SK-N-MC (cell line): ENCODE data around the gene VARS2.
"Not testable (repeated sequence)": the region's sequence is repeated elsewhere in the genome, so short reads cannot be mapped to it uniquely, and the experiment has no call there.

Experiments used
- DNase-seq: peaks from one replicate; pipeline ENCODE4 v3.0.0-alpha.2; 2011; ENCODE audit warnings: low read depth, low spot score
- H3K27ac ChIP-seq: fragments of 200-600 bp; sonication (generic); 2 replicates; pipeline ENCODE4 v1.5.1; 2016; ENCODE audit warnings: mixed run types
- H3K36me3 ChIP-seq: fragments of 200-600 bp; sonication (generic); 2 replicates; pipeline ENCODE4 v1.6.1; 2017; ENCODE audit warnings: antibody characterized with exemption, low read length, mixed read lengths; ENCODE audit not compliant: insufficient read depth
- H3K4me3 ChIP-seq: fragments of 200-600 bp; sonication (generic); 2 replicates; pipeline ENCODE4 v1.5.1; 2016
- H3K9ac ChIP-seq: fragments of 200-600 bp; sonication (generic); 2 replicates; pipeline ENCODE4 v1.8.0; 2017; ENCODE audit warnings: mixed run types, mixed read lengths; ENCODE audit not compliant: insufficient read length
- H3K9me3 ChIP-seq: fragments of 200-600 bp; sonication (generic); 2 replicates; pipeline ENCODE4 v1.6.1; 2017; ENCODE audit warnings: low read depth, mild to moderate bottlenecking, antibody characterized with exemption, low read length, moderate library complexity, mixed read lengths
- EZH2 ChIP-seq: fragments of 200-600 bp; sonication (generic); IDR thresholded peaks from one replicate; pipeline ENCODE4 v1.6.1; 2017; ENCODE audit warnings: antibody characterized with exemption
- FOXP2 ChIP-seq: optimal IDR thresholded peaks from 2 replicates; pipeline ENCODE3; 2011; ENCODE audit warnings: mild to moderate bottlenecking, moderate library complexity; ENCODE audit not compliant: insufficient read depth; ENCODE audit errors: extremely low read length, control extremely low read depth
- POLR2AphosphoS5 ChIP-seq: IDR thresholded peaks from 2 replicates; pipeline ENCODE4 v1.6.1; 2012; ENCODE audit warnings: mild to moderate bottlenecking, low read depth, low read length, borderline replicate concordance

The VARS2 gene

DNA sequence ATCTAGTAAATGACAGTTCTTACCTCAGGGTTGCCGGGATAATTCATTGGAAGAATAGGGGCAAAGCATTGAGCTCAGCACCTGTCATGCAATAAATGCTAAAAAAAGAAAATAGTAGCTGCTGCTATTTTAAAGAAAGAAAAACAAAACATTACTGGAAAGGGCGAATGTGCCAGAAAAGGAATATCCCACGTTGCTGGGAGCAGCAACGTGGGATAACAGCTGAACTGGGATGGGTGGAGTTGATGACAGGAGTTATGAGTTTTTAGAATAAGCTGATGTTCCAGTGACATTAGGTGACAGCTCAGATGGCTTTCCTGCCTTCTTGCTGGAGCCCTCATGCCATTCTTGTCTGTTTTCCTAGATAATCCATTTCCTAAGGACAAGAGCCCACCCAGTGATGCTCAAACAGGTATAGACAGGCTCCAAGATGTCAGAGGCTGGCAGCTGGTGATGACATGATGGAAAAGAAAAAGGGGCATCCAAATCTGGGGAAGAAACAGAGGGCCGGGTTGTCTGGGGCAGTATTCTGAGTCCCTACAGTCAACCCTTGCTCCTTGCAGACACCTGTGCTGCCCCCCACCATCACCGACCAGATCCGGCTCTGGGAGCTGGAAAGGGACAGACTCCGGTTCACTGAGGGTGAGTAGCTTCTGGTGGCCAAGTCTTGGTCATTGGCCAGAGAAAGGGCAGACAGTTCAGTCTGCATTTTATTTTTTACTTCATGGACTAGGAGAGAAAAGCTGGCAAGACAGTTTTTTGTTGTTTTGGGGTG, 1.1 kb upstream of the VARS2 start:
- TF ChIP-seq FOXP2 (no peak), POLR2AphosphoS5 (no peak), EZH2 (no peak)
- DNase-seq, result no peak
- H3K9ac ChIP-seq, result no peak overlapping the region
- H3K27ac ChIP-seq, result no peak overlapping the region
- H3K36me3 ChIP-seq, result peaks cover 21% of the 10 kb centered on the region; the same call in 1 of the 2 replicates
- no peaks in the 10 kb centered on the region for H3K9me3 ChIP-seq
- H3K4me3 ChIP-seq, result no peak overlapping the region

DNA sequence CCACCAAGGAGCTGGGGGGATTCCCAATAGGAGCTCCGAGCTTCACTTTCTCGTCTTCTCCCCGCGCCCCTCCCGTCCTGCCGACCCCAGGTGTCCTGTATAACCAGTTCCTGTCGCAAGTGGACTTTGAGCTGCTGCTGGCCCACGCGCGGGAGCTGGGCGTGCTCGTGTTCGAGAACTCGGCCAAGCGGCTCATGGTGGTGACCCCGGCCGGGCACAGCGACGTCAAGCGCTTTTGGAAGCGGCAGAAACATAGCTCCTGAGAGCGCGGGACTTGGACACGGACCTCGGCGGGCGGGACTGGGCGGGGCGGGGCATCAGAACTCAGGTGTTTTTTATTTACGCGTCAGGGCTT, 340 bp upstream of the VARS2 start:
- Histone ChIP-seq H3K27ac (no peak overlapping the region), H3K9me3 (no peaks in the 10 kb centered on the region), H3K36me3 (peaks cover 21% of the 10 kb centered on the region; the same call in 1 of the 2 replicates), H3K9ac (no peak overlapping the region), H3K4me3 (peak overlapping the region; percentile 94)
- DNase-seq, result no peak
- TF ChIP-seq EZH2 (no peak), FOXP2 (no peak), POLR2AphosphoS5 (no peak)

DNA sequence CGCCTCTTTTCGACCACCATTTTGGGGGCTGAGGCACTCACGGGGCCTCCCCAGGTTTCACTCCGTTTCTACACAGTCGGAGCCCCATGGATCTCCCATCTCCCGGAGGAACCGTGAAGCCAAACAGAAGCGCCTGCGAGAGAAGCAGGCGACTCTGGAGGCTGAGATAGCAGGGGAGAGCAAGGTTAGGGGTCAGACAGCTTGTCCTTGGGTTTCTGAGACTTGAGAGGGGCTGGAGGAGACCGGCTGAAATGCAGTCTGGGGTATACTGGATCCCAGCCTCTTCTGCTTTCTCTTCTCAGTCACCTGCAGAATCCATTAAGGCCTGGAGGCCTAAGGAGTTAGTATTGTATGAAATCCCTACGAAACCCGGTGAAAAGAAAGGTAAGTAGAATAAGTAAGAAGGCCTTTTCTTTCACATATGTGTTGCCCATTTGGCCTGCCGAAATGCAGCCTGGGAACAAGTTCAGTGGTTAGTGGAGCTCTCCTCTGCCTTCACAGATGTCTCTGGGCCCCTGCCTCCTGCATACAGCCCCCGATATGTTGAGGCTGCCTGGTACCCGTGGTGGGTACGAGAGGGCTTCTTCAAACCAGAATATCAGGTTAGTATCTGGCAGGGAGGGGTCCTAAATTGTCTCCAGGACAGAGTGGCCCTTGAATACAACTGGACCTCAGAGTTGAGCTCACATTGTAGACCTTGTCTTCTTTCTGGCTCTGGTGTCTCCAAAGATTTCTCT, 984 bp downstream of the VARS2 start:
- no peaks in the 10 kb centered on the region for H3K9me3 ChIP-seq
- peaks cover 17% of the 10 kb centered on the region; the same call in 1 of the 2 replicates for H3K36me3 ChIP-seq
- peak overlapping the region; percentile 60; the same call in 1 of the 2 replicates for H3K27ac ChIP-seq

DNA sequence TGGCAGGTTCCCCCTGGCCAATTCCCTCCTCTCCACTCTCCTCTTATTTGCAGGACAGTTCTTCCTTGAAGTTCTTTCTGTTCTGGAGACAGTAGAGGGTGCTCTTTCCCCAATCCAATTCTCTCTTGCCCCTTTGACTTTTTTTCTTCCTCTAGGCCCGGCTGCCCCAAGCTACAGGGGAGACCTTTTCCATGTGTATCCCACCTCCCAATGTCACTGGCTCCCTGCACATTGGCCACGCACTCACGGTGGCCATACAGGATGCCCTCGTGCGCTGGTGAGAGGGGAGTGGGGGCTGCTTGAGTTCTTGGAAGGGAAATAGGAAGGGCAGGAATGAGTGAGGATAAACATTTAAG, 1.5 kb downstream of the VARS2 start:
- DNase-seq, result no peak
- H3K36me3 ChIP-seq, result peaks cover 14% of the 10 kb centered on the region; the same call in 1 of the 2 replicates
- H3K9me3 ChIP-seq, result no peaks in the 10 kb centered on the region
- no peak overlapping the region for H3K9ac ChIP-seq
- H3K27ac ChIP-seq, result no peak overlapping the region
- no peak overlapping the region for H3K4me3 ChIP-seq
- TF ChIP-seq POLR2AphosphoS5, result no peak
- no peak for TF ChIP-seq FOXP2
- no peak for TF ChIP-seq EZH2

More for the DNA sequence above, 984 bp downstream of the VARS2 start:
- Histone ChIP-seq H3K9ac (peak overlapping the region; percentile 87), H3K4me3 (peak overlapping the region; percentile 94)
- TF ChIP-seq EZH2, result no peak
- TF ChIP-seq FOXP2, result no peak
- no peak for TF ChIP-seq POLR2AphosphoS5
- no peak for DNase-seq

DNA sequence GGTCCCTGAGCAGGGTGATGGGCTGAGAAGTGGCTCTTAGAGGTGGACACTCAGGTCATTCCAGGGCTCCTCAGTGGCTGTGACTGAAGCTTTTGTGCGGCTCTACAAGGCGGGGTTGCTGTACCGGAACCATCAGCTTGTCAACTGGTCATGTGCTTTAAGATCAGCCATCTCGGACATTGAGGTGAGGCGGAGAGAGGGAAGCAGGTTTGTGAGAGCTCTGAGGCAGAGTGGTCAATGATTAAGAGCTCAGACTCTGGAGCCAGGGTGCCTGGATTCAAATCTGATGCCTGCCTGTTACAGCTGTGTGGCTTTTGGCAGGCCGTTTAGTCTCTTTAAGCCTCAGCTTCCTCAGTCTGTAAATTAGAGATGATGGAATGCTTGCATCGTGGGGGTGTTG, 3.0 kb downstream of the VARS2 start:
- Histone ChIP-seq H3K36me3 (peaks cover 6% of the 10 kb centered on the region; the same call in 1 of the 2 replicates), H3K27ac (no peak overlapping the region), H3K4me3 (no peak overlapping the region), H3K9ac (no peak overlapping the region), H3K9me3 (no peaks in the 10 kb centered on the region)
- TF ChIP-seq POLR2AphosphoS5 (no peak), FOXP2 (no peak), EZH2 (no peak)
- DNase-seq, result no peak

DNA sequence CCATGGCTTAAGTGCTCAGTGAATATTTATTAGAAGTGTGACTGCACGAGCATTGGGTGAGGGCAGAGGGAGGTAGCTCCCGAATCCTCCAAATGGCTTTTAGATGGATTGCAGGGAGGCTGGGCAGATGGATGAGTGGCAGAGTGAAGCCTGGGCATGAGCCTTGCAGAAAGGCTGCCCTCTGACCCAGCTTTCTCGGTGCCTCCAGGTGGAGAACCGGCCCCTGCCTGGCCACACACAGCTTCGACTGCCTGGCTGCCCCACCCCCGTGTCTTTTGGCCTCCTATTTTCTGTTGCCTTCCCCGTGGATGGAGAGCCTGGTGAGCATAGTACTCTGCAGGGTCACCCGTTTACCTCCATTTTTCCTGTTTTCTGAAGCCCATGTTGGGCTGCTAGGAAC, 3.4 kb downstream of the VARS2 start:
- no peak overlapping the region for H3K9ac ChIP-seq
- no peak overlapping the region for H3K27ac ChIP-seq
- no peak for DNase-seq
- H3K36me3 ChIP-seq, result peaks cover 6% of the 10 kb centered on the region; the same call in 1 of the 2 replicates
- TF ChIP-seq FOXP2, result no peak
- no peak for TF ChIP-seq POLR2AphosphoS5
- TF ChIP-seq EZH2, result no peak
- no peak overlapping the region for H3K4me3 ChIP-seq
- H3K9me3 ChIP-seq, result no peaks in the 10 kb centered on the region

DNA sequence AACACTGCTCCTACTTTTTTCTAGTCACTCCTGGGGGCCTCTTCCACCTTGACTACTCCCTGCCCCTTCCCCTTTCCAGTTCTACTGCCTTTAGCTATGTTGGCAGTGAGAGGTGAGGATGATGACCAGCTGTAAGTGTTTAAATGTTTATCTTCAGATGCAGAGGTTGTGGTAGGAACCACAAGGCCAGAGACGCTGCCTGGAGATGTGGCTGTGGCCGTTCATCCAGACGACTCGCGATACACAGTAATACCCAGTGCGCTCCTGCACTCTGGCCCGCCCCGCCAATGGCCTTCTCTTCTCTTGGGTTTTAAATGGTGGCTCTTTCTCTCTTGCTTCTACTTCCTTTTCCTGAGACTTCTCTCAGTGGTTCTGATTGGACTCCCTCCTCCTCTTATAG, 4.6 kb downstream of the VARS2 start:
- Histone ChIP-seq H3K36me3 (peaks cover under 1% of the 10 kb centered on the region; the same call in 1 of the 2 replicates), H3K27ac (no peak overlapping the region), H3K4me3 (no peak overlapping the region), H3K9ac (no peak overlapping the region), H3K9me3 (no peaks in the 10 kb centered on the region)
- TF ChIP-seq POLR2AphosphoS5 (no peak), FOXP2 (no peak), EZH2 (no peak)
- DNase-seq, result no peak

DNA sequence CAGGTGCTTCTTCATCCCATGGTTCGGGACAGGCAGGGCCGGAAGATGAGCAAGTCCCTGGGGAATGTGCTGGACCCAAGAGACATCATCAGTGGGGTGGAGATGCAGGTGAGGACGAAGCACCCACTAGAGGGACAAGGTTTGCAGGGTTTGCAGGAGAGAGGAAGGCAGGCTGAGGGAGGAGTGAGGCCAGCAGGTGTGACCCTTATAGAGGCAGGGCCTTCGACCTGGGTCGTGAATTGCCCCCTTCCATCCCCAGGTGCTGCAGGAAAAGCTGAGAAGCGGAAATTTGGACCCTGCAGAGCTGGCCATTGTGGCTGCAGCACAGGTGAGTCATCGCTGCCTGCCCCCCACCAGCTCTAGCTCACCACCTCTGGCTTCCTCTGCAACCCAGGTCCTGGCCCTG, 8.4 kb downstream of the VARS2 start:
- Histone ChIP-seq H3K4me3 (no peak overlapping the region), H3K9ac (no peak overlapping the region), H3K36me3 (no peaks in the 10 kb centered on the region; the same call in 1 of the 2 replicates), H3K9me3 (no peaks in the 10 kb centered on the region), H3K27ac (no peak overlapping the region)
- no peak for DNase-seq
- no peak for TF ChIP-seq EZH2
- no peak for TF ChIP-seq FOXP2
- TF ChIP-seq POLR2AphosphoS5, result no peak

DNA sequence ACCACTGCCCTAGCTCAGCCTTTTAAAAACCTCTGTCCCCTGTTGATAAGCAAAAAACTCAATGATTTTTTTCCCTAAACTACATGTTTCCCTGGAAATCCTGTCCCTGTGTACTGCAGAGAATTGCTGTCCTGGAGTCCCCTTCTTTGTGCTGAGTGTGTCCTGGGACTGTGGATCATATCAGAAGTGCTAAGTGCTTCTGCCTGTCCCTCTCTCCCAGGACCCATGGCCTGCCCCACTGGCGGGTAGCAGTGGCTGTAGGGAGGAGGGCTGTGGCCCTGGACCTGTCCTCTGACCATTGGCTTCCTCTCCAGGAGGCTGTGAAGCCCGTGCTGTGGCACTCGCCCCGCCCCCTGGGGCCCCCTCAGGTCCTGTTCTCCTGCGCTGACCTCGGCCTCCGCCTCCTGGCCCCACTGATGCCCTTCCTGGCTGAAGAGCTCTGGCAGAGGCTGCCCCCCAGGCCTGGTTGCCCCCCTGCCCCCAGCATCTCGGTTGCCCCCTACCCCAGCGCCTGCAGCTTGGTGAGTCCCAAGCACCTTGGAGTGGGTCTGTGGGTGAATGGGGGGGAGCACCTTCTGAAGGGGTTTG, 10.1 kb downstream of the VARS2 start:
- not testable (repeated sequence) for H3K36me3 ChIP-seq, DNase-seq, H3K9ac ChIP-seq, H3K27ac ChIP-seq, H3K9me3 ChIP-seq, H3K4me3 ChIP-seq
